Fibroblast of peridontal ligament (primary cell): ENCODE measurements around the gene SCARF2.
"Not testable (repeated sequence)": the region's sequence is repeated elsewhere in the genome, so short reads cannot be mapped to it uniquely, and the experiment has no call there.

Source experiments
- DNase-seq: peaks from one replicate; pipeline ENCODE4 v3.0.0-alpha.2; 2010; ENCODE audit errors: extremely low read depth

SCARF2 gene

DNA sequence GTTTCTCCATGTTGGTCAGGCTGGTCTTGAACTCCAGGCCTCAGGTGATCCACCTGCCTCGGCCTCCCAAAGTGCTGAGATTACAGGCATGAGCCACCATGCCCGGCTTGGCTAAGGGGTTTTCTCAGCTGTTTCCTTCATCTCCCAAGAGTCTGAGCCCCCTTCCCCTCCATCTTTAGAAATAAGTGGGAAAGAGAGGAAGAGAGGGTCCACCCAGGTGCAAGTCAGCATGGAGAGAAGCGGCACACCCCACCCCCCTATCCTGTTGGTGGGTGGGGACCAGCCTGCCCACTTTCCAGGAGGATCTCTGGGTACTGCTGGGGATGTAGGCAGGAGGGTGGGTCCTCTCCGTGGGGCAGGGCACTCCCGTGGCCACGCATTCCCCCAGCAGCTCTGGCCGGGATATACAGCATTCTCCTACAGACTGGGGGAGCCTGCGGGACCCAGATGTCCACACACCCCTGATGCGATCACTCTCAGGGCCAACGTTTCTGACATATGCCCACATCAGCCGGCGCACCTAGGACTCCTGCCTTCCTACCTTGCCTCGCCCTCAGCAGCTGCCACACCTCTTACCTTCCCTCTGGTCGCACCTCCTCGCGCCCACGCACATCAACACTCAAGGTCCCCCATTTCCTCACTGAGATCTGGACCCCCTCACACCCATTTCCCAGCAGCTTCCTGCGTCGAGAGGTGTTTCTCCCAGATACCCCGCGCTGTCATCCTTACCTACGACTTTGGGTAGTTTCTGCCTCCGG is 8.9 kb downstream of the SCARF2 start:
- no peak for DNase-seq

DNA sequence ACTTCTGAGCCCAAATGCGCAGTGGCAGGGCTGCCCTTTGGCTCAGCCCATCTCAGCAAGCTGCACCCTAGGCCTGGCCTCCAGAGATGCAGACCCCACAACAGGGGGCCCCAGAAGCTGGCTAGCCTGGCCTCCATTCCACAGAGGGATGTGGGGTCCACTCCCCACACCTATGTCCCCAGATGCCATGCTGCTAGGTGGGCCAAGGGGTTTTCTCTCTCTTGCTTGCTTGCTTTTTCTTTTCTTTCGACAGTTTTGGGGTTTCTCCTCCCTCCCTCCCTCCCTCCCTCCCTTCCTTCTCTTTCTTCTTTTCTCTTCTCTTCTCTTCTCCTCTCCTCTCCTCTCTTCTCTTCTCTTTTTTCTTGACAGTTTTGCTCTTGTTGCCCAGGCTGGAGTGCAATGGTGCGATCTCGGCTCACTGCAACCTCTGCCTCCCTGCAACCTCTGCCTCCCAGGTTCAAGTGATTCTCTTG is 9.6 kb downstream of the SCARF2 start:
- DNase-seq, result no peak

DNA sequence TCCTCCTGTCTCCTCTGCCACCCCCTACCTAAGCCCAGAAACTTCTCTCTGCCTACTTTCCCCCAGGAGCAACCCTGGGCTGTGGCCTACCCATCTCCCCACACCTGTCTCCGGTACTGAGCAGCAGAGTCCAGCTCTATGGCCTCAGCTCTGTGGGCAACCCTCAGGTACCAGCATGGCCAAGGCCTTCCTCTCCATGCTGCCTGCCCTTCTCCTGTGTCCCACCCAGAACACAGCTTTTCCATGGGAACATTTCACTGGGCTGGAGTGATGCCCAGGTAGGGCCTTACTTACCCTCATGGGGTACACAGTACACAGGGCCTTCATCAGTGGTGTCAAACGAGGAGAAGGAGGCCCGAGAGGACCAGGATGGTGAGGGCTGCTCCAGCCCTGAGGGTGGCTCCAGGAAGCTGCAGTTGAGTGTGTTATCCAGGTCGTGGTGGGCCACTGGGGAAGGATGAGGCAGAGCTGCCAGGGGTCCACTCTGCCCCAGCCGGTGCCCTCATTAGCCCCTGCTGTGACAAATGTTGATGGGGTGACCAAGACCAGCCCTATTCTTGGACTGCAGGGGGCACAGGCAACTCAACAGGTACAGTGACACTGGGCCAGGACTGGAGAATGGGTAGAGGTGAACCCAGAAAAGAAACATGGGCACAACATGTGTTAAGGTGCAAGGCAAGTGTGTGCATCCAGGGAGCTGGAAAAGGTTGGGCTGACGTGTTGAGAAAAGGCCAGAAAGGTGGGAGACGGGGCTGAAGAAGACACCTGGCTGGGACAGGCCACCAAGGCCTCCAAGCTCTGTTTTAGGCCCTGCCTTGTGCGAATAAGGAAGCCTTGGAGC is 10.3 kb downstream of the SCARF2 start:
- DNase-seq, result no peak

DNA sequence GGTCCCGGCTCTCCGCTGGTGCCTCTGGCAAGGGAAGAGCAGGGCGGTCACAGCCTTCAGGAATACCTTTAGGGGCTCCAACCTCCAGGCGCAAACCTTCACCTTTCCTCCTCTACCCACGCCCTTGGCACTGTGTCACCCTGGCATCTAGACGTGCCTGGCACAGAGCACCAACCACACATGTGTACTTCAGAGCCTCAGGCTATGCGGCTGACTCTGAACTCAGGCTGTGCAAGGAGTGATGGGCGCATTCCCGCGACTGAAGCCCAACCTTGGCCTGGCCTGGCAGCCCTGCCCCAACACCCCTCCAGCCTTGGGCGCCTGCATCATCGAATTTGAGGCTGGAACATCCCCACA is 11.4 kb downstream of the SCARF2 start:
- no peak for DNase-seq

DNA sequence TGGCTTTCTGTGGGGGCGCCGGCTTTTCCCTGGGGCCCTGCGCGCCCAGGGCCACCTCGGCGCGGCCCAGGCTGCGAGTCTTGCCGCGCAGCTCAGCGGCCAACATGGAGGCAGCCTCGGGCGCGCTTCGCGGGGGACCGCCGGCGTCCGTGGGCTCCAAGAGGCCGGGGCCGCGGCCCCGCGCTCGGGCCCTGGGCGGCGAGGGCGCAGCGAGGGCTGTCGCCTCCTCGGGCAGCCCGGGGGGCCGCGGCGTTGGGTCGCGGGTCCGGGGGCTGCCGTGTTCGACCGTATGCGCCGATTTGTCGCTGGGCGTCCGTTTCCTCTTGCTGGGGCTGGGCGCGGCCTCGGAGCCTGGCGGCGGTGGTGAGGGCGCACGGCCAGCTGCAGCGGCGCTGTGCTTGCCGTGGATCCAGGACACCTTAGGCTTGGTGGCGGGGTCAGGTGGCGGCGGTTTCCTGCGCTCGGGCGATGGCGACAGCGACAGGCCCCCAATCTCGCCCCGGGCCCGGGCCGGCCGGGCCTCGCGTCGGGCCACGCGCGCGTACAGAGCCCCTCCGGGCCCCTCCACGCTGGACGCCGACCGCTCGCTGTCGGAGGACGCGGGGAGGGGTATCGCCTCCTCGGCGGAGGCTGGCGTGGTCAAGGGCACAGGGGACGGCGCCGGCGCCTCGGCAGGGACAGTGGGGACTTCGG is 11.9 kb downstream of the SCARF2 start:
- no peak for DNase-seq

DNA sequence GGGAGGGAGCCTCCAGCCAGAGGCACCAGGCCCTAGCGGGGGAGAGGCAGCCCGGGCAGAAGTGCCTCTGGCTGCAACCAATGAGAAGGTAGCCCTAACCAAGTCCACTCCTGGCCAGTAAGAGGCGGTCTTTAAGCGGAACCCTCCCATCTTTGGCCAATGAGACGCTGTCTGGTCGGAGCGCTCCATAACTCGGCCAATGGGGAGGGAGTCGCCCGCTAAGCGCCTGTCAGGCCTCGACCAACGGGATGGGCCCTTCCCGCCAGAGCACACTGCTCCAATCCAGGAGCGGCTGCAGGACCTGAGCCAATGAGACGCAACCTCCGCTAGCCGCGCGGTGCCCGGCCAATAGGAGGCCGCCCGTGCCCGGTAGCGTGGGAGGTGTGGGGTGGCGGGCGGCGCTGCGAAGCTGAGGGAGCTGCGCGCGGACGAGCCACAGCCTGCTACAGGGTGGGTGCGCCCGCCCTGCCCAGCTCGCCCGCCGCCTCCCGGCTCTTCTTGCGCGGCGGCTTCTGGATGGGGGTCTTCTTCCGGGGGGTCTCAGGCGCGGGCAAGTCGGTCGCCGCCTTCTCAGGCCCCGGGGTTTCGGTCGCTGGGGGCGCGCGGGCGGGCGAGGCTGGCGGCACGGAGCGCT is 12.6 kb downstream of the SCARF2 start:
- DNase-seq, result no peak

DNA sequence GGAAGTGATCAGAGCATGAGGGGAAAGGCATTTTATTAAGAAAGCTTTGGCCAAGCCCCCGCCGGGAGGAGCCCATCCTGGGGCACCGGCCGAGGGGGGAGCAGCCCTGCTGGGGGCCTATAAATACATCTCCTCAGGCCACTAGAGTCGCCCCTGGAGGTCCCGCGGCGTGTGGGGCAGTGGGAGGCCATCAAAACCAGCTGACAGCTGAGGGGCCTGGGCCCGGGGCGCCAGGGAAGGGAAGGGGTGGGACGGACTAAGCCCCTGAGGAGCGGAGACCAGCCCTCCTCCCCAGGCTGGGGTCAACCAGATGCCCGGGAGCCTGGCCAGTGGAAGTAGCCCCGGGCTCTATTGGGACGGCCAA is 13.1 kb downstream of the SCARF2 start:
- no peak for DNase-seq

DNA sequence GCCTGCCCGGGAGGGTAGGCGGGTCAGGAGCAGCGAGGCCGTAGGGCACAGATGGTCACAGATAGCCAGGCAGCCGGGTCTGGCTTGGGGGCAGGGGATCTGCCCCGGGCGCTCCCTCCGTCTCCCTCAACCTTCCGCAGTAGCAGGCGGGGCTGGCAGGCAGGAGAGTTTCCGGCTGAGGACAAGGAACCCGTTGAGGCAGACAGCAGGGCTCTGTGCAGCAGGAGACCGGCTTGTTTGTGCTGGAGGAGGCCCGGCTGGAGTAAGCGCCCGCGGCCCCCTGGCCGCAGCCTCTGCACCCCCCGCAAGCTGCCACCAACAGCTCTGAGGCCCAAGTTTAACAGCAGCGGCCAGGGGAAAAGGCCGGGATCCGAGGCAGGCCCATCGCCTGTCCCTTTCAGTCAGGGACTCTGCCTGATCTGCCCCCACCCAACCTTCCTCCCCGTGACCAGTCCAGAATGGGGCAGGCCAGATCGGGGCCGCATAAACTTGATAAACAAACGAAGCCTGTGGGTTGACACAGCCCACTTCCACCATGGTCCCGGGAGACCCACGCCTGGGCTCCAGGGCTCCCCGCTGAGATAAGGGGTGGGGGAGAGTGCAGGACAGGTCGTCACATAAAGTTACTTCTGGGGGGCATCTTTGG is 13.6 kb downstream of the SCARF2 start:
- no peak for DNase-seq

DNA sequence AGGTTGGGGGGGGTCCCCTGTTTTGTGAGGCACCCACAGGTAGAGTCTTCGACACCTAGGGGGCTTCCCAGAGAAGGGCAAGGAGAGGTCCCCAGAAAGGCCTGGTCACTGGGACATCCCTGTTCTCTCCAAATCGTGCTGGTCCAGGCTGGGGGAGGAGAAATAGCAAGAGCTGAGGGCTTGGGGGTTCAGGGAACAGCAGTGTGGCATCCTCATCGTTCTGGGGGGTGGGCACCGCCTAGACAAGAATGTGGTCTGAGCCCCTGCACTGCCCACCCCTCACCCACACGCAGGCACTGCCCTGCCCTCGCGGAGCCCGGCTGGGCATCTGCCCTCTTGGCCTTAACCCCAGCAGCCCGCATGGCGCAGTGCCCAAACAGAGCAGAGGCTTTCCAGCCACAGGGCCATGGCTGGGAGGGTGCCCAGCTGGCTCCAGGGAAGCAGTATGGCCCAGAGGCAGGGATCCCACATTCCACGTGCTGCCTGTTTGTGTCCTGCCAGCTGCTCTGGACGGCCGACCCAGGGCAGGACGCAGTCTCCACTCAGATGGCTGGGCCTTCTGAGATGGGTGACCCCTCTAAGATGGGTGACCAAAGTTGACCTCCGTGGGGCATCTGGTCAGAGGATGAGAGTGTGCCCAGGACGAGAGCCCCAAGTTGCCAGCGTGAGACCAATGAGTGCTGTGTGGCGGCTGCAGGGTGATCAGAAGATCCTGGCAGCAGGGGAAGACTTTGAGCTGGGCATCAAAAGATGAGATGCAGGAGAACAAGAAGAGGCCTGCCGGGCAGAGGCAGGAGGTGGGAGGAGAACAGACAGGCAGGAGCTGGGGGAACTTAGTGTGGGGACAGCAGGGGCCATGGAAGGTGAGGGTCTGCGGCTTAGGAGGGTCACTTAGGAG is 14.4 kb downstream of the SCARF2 start:
- DNase-seq, result peak; percentile 70

DNA sequence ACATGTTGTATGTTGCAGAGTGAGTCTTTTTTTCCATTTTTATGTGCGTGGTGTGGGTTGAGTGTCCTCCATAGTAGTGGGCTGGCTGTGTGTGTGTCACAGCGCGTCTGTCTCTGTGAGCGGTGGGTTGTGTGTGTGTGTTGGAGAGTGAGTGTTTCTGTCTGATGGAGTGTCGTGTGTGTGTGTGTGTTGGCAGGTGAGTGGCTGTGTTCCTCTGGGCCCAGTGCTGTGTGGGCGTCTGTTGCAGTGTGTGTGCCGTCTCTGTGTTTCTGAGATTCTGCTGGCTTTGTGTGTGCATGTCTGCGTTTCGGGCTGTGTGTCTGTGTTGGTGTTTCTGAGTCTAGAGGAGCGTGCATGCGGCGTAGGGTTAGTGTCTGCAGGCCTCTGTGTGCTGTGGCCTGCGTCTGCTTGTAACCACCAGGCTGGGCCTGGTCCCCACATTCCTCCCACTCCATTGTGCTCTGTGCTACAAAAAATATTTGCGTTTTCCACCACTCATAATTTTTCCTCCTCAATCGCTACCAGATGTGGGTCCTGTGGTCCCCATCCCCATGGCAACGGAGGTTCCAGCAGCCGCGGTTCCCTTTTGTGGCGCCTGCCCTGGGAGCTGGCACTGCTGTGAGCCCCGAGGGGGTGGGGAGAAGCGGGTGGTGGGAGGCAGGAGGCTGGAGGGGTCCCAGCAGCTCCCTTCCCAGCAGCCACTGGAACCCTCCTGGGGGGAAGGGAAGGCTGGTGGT is 15.2 kb downstream of the SCARF2 start:
- DNase-seq, result peak; percentile 91

DNA sequence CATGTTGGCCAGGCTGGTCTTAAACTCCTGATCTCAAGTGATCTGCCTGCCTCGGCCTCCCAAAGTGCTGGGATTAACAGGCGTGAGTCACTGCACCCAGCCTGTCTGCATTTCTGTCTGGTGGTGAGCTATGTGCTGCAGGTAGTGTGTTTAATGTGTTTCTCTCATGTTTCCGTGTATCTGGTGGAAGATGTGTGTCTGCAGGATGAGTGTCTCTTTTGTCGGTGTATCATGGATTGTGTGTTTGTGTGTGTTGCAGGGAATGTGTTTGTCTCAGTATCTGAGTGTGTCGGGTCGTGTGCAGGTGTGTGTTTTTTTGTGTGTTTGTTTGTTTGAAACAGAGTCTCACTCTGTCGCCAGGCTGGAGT is 16.1 kb downstream of the SCARF2 start:
- DNase-seq, result no peak

DNA sequence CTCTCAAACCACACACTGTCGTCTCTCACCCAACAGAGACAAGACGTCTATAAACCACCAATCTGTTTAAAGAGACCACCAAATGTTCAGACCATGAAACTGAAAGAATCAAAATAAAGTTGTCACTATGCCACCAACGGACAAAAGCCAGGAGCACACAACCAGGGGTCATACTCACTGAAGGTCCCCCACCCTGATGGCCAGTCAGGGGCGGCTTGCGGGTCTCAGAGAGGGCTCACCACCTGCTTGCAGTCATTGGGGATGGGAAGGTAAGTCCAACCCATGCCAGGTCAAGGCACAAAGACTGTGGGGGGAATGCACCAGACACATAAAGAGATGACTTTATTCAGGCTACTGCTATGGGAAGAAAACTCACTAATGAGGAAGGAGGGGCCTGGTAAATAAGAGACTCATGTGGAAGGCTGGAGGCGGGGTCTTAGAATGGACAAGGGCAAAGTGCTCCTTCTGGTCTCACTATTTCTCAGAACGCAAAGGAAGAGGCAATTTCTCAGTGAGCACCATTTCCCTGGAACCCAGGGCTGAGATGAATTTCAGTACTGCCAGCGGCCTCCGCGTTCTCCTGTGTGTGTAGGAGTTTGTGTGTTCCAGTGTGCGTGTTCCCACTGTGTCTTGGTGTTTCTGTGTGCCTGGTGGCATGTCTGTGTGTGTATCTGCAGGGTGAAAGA is 17.3 kb downstream of the SCARF2 start:
- no peak for DNase-seq

DNA sequence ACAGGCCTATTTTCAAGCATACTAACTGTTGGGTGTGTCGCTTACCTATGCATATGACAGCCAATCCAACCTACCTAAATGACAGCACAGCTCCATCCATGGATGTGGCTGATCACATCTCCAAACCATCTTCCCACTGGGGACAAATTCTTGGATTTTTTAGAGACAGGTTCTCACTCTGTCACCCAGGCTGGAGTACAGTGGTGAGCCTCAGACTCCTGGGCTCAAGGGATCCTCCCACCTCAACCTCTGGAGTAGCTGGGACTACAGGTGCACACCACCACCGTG is 18.0 kb downstream of the SCARF2 start:
- DNase-seq, result no peak

DNA sequence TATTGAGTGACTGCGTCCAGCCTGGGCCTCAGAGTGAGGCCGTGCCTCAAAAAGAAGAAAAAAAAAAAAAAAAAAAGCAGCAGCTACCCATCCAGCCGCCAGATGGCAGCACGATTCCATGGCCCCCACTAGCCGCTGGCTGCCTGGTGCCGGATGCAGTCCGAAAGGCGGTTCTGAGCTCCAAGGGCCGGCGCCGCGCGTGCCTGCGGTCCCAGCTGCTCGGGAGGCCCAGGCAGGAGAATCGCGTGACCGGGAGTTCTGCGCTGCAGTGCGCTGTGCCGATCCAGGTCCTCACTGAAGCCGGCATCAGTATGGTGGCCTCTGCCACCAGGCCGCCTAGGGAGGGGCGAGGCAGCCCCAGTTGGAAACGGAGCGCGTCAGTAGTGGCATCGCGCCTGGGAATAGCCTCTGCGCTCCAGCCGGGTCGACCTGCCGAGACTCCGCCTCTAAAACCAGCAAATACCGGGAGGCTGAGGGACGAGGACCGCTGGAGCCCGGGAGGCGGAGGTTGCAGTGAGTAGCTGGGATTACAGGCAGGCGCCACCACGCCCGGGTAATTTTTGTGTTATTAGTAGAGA is 19.3 kb downstream of the SCARF2 start:
- DNase-seq, result peak; percentile 88

DNA sequence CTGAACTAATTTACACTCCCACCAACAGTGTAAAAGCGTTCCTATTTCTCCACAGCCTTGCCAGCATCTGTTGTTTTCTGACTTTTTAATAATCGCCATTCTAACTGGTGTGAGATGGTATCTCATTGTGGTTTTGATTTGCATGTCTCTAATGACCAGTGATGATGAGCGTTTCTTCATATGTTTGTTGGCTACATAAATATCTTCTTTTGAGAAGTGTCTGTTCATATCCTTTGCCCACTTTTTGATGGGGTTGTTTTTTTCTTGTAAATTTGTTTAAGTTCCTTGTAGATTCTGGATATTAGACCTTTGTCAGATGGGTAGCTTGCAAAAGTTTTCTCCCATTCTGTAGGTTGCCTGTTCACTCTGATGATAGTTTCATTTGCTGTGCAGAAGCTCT is 21.9 kb downstream of the SCARF2 start:
- DNase-seq, result not testable (repeated sequence)

DNA sequence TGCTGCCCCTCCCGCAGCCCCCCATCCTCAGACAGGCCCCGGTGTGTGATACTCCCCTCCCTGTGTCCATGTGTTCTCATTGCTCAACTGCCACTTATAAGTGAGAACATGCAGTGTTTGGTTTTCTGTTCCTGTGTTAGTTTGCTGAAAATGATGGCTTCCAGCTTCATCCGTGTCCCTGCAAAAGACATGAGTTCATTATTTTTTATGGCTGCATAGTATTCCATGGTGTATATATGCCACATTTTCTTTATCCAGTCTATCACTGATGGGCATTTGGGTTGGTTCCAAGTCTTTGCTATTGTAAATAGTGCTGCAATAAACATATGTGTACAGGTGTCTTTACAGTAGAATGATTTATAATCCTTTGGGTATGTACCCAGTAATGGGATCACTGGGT is 22.4 kb downstream of the SCARF2 start:
- not testable (repeated sequence) for DNase-seq

DNA sequence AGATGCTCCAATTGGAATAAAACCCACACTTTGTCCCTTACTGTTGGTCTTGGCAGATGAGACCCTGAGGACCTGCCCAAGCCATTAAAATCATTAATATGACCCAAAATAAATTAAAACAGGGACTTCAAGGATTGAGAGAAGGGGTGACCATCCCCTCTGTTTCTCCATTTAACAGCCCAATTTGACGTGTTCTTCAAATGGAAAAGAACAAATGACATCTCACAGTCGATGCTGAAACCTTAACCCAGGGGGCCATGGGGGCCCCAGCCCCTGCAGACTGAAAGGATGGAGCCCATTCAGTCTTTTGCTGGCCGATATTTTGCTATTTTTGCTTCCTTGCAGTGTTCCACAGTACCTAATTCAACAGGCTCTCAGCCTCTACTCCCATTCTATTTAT is 23.2 kb downstream of the SCARF2 start:
- DNase-seq, result no peak

DNA sequence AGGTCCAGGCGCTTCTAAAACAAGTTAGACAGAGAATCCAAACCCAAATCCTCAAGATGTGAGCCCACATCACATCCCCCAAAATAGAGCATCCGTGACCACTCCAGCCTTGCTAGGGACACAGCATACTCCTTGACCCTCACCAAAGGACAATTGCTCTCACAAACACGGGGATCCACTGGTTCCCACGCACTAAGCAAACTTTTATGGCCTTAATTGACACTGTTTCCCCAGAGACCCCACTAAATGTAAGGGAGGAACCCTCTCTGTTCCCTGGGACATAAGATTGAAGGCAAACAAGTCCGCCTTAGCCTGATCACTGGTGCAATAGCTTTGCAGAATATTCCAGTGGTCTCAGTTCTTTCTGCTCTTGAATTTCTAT is 23.6 kb downstream of the SCARF2 start:
- DNase-seq, result no peak
